Measurements from ENCODE around the gene XXYLT1.

DNA sequence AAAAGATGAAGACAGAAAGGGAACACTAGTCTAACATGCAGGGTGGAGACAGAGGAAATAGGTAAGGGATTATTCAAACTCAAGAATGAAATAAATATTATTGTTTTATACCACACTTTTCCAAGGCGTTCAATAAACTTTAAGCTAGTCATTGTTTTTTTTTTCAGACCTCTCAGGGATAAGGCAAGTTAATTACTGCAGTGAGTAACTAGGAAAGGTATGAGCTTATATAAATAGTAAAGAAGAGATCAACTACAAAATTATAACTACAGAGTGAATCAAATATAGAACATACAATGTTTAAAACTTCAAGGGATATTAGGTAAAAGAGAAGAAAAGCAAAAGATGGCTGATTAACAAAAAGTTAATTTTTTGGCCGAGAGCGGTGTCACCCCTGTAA is 31.5 kb upstream of the XXYLT1 start:
- TF ChIP-seq, protein P1, sequence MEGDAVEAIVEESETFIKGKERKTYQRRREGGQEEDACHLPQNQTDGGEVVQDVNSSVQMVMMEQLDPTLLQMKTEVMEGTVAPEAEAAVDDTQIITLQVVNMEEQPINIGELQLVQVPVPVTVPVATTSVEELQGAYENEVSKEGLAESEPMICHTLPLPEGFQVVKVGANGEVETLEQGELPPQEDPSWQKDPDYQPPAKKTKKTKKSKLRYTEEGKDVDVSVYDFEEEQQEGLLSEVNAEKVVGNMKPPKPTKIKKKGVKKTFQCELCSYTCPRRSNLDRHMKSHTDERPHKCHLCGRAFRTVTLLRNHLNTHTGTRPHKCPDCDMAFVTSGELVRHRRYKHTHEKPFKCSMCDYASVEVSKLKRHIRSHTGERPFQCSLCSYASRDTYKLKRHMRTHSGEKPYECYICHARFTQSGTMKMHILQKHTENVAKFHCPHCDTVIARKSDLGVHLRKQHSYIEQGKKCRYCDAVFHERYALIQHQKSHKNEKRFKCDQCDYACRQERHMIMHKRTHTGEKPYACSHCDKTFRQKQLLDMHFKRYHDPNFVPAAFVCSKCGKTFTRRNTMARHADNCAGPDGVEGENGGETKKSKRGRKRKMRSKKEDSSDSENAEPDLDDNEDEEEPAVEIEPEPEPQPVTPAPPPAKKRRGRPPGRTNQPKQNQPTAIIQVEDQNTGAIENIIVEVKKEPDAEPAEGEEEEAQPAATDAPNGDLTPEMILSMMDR (tag by site-specific recombination; IDR thresholded peaks at IDR 0.05), result no peak
- TF ChIP-seq ZNF785 (tag by site-specific recombination; IDR thresholded peaks at IDR 0.05) (no peak), ZNF274 (IDR thresholded peaks at IDR 0.05; ENCODE audit: low read length) (no peak), ZNF274 (tag by site-specific recombination; IDR thresholded peaks at IDR 0.05; ENCODE audit: borderline replicate concordance) (no peak), TCF7L2 (IDR thresholded peaks at IDR 0.05; ENCODE audit: borderline replicate concordance, low read depth, low read length) (no peak), ZNF24 (tag by site-specific recombination; IDR thresholded peaks at IDR 0.05) (no peak), SP2 (tag by site-specific recombination; IDR thresholded peaks at IDR 0.05) (no peak), ZBTB7A (tag by site-specific recombination; IDR thresholded peaks at IDR 0.05; ENCODE audit: low read depth) (no peak)
- TF ChIP-seq, protein P2, sequence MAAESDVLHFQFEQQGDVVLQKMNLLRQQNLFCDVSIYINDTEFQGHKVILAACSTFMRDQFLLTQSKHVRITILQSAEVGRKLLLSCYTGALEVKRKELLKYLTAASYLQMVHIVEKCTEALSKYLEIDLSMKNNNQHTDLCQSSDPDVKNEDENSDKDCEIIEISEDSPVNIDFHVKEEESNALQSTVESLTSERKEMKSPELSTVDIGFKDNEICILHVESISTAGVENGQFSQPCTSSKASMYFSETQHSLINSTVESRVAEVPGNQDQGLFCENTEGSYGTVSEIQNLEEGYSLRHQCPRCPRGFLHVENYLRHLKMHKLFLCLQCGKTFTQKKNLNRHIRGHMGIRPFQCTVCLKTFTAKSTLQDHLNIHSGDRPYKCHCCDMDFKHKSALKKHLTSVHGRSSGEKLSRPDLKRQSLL (tag by site-specific recombination; IDR thresholded peaks at IDR 0.05), result no peak
- TF ChIP-seq, protein P3, sequence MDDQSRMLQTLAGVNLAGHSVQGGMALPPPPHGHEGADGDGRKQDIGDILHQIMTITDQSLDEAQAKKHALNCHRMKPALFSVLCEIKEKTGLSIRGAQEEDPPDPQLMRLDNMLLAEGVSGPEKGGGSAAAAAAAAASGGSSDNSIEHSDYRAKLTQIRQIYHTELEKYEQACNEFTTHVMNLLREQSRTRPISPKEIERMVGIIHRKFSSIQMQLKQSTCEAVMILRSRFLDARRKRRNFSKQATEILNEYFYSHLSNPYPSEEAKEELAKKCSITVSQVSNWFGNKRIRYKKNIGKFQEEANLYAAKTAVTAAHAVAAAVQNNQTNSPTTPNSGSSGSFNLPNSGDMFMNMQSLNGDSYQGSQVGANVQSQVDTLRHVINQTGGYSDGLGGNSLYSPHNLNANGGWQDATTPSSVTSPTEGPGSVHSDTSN (CRISPR knock-in tag; IDR thresholded peaks at IDR 0.05), result no peak
- TF ChIP-seq, protein P4, sequence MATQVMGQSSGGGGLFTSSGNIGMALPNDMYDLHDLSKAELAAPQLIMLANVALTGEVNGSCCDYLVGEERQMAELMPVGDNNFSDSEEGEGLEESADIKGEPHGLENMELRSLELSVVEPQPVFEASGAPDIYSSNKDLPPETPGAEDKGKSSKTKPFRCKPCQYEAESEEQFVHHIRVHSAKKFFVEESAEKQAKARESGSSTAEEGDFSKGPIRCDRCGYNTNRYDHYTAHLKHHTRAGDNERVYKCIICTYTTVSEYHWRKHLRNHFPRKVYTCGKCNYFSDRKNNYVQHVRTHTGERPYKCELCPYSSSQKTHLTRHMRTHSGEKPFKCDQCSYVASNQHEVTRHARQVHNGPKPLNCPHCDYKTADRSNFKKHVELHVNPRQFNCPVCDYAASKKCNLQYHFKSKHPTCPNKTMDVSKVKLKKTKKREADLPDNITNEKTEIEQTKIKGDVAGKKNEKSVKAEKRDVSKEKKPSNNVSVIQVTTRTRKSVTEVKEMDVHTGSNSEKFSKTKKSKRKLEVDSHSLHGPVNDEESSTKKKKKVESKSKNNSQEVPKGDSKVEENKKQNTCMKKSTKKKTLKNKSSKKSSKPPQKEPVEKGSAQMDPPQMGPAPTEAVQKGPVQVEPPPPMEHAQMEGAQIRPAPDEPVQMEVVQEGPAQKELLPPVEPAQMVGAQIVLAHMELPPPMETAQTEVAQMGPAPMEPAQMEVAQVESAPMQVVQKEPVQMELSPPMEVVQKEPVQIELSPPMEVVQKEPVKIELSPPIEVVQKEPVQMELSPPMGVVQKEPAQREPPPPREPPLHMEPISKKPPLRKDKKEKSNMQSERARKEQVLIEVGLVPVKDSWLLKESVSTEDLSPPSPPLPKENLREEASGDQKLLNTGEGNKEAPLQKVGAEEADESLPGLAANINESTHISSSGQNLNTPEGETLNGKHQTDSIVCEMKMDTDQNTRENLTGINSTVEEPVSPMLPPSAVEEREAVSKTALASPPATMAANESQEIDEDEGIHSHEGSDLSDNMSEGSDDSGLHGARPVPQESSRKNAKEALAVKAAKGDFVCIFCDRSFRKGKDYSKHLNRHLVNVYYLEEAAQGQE (tag by site-specific recombination; IDR thresholded peaks at IDR 0.05), result no peak

All from HEK293 (cell line).